Colon (tissue), 2 donors: ENCODE data around the gene TRIM50.
"Not testable (repeated sequence)": the region's sequence is repeated elsewhere in the genome, so short reads cannot be mapped to it uniquely, and the experiment has no call there.

Experiments
- FAIRE-seq: peaks from 2 replicates; lab custom pipeline; 2012; peaks lifted over from hg19 to GRCh38; lab: Jason Lieb, UNC
- donor health status: control.
- donor health status: control.

TRIM50 gene

DNA sequence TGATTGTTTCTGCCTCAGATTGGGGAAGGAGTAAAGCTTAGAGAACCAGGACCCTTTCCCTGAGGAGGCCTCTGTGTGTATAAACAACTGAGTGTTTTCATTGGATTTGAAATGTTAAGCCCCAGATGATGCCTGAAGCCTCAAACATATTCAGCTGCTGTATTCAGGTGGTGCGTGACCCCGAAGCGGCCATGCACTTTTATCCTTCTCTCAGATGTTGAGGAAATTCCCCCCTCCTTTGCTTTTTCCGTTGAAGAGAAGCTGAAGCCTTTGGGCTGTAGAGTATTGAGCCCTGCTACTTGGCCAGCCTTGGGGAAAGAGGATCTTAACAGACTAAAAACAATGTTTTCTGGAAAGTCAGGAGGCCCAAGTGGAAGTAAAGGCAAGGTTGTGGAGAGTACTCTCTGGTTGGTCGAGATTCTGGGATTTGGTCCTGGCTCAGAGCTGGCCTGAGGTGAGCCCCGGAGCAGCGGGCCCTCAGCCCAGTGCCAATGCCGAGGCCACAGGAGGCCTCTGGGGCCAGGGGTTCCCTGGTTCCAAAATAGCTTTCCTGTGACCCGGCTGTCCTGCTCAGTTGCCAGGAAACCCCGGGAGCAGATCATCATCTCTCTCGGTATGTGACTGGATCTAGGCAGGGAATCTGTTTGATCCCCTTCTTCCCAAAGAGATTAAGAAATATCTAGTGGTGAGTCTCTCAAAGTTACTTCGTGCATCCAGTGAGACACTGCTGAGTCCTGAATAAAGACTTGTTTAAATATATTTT lies 22.6 kb upstream of the TRIM50 start:
- no peak for FAIRE-seq

DNA sequence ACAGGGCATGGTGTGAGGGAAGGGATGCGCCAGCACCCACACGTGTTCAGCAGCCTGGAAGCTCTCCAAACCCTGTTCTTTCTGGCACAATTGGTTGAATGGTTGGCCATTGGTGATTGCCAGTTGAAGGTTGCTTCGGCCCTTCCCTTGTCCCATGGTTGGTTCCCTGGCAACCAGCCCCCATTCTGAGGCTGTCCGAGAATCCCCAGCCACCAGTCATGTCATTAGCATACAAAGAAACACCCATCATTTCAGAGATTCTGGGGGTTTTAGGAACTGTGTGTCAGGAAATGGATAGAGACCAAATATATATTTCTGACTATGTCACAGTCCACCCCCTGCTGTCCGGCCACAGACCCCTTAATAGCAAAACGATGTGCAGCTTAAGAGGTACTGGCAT lies 21.9 kb upstream of the TRIM50 start:
- FAIRE-seq = no peak

DNA sequence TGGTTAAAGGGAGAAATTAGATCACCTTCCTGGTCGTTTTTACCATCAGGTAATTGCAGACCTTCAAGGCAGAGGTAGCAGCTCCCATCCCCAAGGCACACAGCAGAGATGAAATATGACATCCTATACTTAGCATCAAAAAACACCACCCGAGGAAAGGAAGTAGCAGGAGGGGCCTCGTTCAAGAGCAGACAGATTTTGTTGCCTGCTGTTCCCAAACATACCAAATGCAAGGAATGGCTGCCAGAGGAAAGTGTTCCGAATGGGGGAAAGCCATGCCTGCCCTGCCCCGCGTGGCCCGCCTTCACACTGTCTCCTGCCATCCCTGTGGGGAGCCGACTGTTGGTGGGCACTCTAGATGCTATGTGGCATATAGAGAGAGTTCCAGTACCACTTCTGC lies 18.1 kb upstream of the TRIM50 start:
- no peak for FAIRE-seq

DNA sequence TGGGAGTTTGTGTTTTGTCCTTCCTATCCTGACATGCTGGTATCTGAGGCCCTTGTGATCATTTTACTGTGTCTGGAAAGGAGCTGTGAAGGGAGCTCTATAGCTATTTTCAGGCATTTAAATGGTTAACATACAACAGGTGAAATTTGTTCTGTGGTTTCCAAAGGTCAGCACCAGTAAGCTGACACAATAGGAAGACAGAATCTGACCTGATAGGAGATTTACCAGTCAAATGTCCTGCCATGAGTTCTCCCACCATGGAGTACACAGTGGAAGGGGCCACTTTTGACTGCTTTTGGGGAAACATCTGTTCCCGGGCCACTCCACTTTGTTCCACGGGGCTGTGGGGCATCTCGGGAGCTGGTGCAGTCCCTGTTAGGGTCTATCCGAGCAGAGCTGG lies 17.7 kb upstream of the TRIM50 start:
- no peak for FAIRE-seq

DNA sequence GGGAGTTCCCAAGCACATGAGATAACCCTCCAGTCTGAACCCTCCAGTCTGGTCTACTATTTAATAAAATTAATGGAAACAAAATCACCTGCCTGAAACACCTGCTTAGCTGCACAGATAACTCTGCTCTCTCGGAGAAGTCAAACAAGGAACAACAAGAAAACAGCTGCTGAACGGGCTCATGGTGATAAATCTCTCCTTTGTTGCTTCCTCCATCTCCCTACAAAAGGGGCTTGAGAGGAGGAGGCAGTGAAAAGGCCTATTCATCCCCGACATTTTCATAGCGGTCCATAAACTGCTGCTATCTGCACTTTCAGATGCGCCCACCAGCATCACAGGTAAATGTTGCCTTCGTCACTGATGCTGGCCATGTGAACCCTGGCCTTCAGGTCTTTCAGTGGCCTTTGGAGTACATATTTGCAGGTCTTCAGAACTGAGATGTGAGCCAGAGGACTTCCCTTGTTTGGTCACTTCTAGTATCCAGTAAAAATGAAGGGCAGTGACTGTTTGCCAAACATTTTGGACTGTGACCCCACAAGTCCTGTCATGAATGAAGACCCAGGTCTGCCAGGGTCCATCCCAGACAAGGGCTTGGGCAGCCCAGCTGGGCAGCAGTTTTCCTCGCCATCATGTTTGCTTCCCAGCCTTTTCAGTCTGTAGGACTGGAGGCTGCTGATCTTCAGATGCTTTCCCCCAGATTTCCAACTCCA lies 15.9 kb upstream of the TRIM50 start:
- FAIRE-seq = no peak

DNA sequence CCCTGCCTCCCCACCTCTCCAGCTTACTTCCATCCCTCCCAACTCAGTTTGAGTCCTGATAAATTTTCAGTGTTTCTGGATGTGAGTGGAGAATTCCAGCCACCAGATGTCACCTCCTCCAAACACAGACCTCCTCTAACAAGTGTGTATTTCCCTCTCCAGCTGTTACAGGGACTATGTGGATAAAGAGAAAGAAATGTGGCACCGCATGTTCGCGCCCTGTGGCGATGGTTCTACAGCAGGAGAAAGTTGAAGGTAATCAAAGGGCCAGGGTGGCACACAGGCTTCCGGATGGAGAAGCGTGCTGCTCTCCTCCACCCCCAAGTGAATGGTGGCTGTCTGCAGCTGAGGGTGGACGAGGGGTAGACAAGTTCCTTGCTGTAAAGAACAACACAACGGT lies 14.8 kb upstream of the TRIM50 start:
- no peak for FAIRE-seq

DNA sequence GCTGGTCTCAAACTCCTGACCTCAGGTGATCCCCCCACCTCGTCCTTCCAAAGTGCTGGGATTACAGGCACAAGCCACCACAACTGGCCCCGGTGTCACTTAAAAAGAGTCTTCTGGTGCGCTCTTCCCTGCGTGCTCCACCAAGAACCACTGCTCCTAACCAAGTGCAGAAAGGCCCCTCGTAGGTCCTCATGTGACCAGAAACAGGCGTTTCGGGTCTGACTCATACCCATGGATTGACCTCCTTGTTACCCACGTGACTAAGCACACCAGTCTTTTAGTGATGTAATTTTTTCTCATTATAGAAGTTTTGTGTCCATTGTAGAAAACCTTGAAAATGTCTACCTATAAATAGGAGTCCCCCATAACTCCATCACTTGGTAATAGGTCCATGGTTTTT lies 14.0 kb upstream of the TRIM50 start:
- FAIRE-seq = no peak

DNA sequence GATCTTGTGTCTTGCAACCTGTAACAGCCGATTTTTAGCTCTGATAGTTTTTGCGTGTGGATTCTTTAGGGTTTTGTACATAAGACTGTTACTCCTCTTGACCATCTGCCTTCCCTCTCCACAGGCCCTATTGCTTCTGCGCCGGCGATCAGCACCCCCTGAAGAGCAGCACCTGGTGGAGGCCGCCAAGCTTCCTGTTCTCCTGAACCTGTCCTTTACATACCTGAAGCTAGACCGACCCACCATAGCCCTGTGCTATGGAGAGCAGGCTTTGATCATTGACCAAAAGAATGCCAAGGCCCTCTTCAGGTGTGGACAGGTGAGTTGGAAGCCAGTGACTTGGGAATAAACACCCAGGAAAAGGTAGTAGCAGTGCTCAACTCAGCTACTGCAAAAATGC lies 12.6 kb upstream of the TRIM50 start:
- FAIRE-seq = no peak

DNA sequence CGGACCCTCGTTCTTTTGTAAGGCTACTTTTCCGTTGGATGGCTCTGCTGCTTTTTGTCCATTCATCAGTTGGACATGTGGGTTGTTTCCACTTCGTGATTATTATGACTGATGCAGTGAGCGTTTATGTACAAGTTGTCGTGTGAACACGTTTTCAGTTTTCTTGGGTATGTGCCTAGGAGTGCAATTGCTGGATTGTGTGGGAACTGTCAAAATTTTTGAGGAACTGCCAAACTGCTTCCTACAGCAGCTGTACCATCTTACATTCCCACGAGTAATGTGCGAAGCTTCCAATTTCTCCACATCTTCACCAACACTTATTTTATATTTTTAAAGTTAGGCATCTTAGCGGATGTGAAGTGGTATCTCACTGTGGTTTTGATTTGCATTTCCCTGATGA lies 10.4 kb upstream of the TRIM50 start:
- FAIRE-seq = no peak

DNA sequence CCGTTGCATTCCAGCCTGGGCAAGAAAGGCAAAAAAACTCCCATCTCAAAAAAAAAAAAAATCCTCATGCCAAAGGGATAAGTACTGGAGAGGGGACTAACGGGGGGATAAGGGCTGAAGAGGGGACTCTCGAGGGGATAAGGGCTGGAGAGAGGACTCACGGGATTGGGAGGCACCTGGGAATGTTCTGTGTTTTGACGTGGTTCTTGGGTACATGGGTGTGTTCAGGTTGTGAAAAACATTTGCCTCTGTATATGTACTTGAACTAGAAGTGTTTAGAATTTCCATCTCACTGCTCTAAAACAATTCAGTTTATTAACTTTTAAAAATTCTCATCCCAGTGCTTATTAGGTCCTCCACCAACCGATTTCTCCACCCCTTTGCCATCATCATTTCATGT lies 4.6 kb upstream of the TRIM50 start:
- FAIRE-seq = no peak

DNA sequence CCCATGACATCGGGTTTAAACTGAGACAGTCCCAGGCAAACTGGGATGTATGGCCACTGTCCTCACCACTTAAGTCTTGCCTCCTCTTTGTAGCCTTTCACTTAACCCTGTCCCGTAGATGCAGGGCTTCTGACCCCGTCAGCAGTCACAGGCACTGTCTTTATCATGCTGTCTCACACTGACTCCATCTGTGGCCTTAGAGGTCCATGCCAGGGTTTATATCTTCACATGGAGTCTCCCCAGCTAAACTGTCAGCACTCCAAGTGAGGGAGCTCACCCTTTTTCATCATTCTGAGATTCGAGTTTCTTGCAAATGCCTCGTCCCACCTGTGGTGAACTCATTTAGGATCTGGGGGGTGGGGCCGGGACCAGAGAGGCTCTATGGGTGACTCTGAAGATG lies 2.9 kb upstream of the TRIM50 start:
- FAIRE-seq = no peak

DNA sequence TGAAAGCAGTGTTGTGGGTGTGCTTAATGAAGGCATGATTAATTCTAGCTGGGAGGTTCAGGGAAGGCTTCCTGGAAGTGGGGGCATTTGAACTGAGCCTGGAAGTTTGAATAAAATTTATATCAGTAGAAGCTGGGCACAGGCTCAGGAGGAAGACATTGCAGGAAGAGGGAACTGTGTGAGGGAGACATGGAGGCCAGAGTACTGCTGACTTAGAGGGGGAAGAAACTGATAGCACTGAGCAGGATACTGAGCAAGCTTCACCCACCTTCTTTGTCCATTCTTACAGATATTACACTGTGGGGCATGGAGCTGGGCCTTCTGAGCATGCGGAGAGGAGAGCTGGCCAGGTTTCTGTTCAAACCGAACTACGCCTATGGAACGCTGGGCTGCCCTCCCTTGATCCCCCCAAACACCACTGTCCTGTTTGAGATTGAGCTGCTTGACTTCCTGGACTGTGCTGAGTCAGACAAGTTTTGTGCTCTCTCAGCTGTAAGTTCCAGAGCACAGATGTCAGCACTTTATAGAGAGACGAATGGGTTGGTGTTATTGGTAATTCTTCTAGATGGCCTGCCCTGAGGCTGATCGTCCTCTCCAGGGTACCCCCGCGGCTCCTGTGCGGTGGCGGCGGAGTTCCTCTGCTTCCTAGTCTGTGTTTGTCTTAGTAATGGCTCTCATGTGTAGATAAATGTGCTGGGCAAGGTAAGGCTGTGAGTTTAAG lies 2.1 kb upstream of the TRIM50 start:
- FAIRE-seq = no peak

DNA sequence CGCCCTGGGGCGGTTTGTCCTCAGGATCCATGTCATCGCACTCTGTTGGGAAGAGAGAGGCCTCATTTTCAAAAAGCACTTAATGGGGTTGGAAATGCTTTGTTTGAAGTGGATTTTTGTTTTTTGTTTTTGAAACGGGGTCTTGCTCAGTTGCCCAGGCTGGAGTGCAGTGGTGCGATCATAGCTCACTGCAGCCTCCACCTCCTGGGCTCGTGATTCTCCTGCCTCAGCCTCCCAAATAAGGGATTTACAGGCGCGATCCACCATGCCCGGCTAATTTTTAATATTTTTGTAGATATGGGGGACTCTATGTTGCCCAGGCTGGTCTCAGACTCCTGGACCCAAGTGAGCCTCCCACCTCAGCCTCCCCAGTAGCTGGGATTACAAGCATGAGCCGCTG lies 814 bp upstream of the TRIM50 start:
- no peak for FAIRE-seq

DNA sequence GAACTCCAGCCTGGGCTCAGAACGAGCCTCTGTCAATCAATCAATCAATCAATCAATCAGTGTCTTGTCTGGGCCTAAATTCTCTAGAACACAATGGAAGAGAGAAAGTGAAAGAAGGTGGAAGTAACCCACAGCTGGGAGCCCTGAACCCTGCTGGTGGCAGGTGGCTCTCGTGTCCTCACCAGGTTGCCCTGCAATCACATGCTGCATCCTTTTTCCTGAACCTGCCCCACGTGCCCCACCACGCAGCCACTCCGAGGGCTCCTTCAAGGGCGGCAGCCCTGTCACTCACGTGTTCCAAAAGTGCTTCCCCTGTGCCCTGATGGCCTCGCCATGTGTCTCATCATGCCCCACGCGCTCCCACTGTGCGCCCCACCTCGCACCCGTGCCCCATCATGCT lies 433 bp downstream of the TRIM50 start:
- not testable (repeated sequence) for FAIRE-seq

DNA sequence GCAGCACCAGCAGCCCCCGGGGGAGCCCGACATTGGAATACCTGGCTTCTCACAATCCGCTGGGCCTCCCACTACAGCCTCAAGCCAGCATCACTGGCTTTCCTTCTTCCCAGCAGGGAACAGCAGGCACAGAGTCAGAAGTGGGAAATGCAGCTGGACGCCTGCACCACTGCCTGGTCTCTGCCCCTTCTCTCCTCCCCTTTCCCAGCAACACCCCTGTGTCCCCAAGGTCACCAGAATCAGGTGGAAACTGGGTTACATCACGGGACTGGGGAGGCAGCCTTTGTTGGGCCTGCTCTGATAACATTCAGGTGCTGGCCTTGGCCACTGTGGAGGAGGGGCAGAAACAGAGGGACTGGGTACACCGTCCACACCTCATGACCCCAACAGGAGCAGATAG lies 2.5 kb downstream of the TRIM50 start:
- FAIRE-seq = not testable (repeated sequence)

DNA sequence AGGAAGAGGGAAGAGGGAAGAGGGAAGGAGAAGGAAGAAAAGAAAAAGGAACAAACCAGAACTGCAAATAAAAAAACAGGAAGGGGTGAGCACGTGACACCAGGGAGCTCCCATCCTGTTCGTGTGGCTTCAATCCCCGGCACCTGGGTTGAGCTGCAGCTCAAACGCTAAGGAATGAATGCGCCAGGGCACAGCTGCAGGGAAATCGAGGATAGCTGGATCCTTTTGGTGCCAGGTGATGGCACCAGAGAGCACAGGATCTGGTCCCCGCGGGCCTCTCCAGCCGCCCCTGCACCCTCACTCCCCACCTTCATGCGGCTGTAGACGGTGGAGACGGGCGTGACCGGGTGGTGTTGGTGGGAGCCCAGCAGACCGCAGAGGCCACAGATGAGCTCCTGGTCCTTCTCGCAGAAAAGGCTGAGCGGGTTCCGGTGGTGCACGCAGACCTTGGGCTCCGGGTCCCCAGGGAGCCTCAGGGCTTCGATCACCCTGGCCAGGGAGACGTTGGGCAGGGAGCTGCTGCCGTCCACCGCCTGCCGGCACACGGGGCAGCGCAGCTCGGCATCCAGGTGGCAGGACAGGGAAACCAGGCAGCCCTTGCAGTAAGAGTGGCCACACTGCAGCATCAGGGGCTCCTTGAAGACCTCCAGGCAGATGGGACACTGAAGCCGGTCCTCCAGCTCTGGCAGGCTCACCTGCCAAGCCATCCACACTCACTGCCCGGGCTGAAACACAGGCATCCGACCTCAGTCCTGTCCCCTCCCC lies 3.6 kb downstream of the TRIM50 start:
- not testable (repeated sequence) for FAIRE-seq

DNA sequence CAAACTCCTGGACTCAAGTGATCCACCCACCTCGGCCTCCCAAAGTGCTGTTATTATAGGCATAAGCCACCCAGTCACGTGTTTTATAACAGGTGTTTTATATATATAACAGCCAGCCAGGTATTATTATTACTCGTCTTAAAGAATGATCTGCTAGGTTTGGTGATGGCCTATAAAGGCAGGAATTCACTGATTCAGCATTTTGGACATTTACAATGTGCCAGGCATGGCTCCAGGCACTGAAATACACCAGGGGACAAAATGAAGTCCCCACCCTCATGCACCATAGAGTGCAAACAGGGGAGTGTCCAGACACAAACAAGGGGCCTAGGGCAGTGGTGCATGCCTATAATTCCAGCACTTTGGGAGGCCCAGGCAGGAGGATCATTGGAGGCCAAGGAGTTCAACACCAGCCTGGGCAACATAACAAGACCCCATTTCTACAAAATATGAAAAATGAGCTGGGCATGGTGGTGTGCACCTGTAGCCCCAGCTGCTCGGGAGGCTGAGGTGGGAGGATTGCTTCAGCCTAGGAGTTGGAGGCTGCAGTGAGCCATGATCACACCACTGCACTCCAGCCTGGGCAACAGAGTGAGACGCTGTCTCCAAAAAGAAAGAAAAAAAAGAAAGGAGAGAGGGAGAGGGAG lies 4.3 kb downstream of the TRIM50 start:
- not testable (repeated sequence) for FAIRE-seq

DNA sequence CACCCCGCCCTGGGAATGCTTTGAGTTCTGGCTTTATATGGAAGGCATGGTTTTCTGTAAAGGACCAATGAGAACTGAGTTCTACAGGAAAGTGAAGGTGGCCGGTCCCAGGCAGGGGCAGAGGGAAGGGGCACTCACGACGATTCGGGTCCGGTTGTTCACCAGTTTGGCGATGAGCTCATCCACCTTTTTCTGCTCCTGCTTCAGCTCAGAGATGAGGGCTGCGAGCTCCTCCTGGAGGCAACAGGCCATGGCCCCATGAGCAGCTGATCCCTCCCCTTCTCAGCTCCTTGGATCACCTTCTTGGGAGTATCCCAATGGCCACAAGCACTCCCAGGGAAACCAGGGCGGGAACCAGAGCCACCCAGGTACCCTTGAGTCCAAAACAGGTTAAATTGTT lies 7.9 kb downstream of the TRIM50 start:
- FAIRE-seq = not testable (repeated sequence)

DNA sequence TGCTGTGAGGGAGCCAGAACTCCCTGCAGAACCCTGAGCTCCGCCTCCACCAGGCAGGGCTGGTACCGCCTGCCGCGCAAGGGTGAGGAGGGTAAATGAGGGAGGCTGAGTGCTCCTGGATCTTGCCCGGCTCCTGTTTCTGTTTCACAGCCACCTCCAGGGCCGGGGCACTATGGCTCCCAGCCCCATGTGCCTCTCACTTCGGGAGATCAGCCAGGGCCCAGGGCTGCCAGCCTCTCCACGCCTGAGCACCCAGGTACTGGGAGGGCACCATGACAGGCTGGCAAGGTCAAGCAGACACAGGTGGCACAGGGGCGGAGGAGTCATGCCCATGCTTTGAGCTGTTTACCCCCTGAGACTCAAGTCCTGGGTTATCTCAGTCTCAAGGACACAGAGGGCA lies 8.3 kb downstream of the TRIM50 start:
- FAIRE-seq = not testable (repeated sequence)

DNA sequence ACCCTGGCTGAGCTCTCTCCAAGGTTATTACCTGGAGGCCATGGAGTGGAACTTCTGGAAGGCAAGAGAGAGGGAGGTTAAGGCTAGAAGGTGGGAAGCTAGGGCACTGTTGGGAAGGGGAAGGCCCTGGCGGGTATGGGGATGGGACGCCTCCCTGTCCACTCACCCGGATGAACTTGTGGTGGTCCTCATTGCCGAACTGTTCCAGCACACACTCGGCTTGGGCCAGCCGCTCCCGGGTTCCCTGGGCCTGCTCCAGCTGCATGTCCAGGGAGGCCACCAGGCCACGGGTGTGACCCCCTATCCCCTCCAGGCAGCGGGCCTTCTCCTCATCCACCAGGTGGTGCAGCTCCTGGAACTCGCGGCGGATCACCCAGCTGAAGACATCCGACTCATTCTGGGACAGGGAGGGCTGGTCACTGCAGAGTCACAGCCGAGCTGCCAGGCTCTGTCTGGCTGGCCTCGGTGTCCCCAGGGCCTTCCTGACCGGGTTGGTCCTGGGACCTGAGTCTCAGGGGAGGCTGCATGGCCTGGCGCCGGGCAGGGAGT lies 9.2 kb downstream of the TRIM50 start:
- FAIRE-seq = not testable (repeated sequence)

DNA sequence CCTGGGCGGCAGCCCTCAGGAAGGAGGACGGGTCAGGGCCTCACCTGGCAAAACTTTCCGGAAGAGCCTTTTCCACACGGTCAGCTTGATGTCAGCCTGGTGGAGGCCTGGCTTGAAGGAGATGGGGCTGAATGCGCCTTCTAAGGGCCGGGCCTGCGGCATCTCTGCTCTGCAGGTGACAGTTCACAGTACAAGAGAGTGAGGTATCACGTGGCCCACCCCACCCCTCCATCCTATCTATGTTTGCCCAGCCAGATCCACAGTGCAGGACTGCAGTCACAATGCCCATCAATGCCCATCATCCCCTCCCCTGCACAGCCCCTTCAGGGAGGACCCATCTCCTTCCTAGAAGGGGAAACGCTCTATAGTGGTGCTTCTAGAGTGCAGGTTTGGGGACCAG lies 11.4 kb downstream of the TRIM50 start:
- no peak for FAIRE-seq

DNA sequence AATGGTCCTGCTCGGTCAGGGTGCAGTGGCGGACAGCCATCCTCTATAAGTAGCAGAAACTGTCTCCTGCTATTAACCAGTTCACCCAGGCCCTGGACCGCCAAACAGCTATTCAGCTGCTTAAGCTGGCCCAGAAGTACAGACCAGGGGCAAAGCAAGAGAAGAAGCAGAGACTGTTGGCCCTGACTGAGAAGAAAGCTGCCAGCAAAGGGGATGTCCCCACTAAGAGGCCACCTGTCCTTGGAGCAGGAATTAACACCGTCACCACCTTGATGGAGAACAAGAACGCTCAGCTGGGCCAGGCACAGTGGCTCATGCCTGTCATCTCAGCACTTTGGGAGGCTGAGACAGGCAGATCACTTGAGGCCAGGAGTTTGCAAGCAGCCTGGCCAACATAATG lies 13.6 kb downstream of the TRIM50 start:
- no peak for FAIRE-seq
